HG03354 (cell line): ENCODE results near the gene TRIM16.
A peak's percentile ranks its signal among the peaks of the same experiment; 100 is the strongest.
"Not testable (repeated sequence)": the region's sequence is repeated elsewhere in the genome, so short reads cannot be mapped to it uniquely, and the experiment has no call there.

ENCODE experiments used
- ATAC-seq: cut with Tn5 transposase; IDR thresholded peaks from one replicate; pipeline ENCODE4 v1.9.1; 2021; ENCODE audit warnings: mild to moderate bottlenecking; ENCODE audit not compliant: unreplicated experiment, poor library complexity, severe bottlenecking

The TRIM16 gene

GRCh38 chr17:15659663-15660062 is 24.4 kb downstream of the TRIM16 start:
- no peak for ATAC-seq

- no peak for ATAC-seq
Measured at GRCh38 chr17:15659236-15659635, 24.9 kb downstream of the TRIM16 start.

GRCh38 chr17:15658296-15658695 is 25.8 kb downstream of the TRIM16 start:
- no peak for ATAC-seq

- ATAC-seq: no peak
Measured at GRCh38 chr17:15657868-15658267, 26.2 kb downstream of the TRIM16 start.

DNA sequence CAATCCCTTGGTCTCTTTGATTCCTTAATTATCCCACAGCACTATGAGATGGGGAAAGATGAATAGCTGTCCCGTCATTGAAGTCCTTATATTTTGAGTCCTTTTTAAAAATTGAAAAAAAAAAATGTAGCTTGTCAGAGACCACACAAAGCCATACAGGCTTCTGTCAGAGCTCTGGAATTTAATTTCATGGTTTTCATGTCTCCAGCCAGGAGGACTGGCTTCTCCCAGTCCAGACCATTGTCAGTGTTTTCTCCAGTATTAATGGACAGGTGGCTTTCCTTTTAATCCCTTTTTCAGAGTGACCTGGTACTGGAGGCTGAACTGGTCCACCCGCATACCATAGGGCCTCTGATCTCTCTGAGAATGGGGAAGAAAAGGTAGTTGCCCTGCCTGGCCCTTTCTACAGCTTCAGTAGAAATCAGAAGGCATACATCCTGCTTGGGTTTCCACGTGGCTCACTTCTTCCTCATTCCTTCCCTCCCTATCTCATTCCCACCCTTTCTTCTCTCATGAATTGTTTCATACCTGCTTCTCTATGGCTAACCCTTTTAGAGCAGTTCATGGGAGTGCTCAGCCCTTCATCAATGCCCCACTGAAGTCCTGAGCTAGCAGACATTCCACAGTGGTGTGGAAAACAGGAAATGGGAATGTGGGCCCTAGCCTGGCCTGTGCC is 29.1 kb downstream of the TRIM16 start:
- ATAC-seq: no peak

DNA sequence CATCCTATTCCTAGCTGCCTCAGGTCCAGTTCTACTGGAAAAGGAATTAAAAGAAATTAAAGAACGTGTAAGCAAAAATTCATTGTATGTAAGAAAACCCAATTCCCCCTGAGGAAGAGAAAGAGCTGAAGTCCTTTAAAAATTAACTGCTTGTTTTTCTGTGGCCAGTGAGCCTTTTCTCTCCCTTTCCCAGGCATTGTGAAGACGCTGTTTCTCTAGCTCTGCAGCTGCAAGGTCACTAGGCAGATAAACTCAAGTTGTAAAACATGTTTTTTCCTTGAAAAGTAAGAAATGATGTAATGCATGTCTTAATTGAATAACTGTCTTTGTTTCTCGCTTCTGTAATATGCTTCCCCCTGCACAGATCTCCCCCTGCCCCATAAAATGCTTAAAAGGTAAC is 29.7 kb downstream of the TRIM16 start:
- not testable (repeated sequence) for ATAC-seq

DNA sequence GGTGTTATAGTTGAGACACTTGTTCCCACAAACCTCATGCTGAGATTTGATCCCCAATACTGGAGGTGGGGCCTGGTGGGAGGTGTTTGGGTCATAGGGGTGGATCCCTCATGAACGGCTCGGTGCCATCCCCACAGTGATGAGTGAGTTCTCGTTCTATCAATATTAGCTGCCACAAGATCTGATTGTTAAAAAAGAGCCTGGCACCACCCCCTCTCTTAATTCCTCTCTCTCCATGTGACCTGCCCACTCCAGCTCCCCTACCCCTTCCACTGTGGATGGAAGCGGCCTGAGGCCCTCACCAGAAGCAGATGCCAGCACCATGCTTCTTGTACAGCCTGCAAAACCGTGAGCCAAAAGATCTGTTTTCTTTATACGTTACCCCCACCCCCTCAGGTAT is 31.2 kb downstream of the TRIM16 start:
- ATAC-seq: no peak

DNA sequence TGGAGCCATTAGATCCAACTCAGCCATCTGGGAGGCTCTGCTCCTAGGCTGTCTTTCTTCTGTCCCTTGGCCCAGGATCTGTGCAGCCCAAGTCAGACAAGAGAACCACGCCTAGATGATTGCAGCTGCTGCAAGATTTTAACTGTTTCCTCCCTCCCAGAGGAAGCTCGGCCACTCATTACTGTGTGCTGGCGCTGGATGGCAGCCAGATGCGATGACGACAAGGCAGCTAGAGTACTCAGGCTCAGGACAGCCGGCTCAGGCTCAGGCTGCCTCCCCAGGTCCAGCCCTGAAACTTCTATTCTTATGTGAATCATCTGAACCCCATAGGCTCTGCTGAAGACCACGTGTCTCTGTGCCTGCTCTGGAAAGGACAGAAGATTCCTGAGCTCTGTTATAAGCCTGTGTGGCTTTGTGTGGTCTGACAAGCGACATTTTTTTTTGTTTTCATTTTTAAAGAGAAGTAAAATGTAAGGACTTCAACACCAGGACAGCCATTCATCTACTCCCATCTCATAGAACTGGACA is 32.5 kb downstream of the TRIM16 start:
- ATAC-seq: peak; percentile 92

DNA sequence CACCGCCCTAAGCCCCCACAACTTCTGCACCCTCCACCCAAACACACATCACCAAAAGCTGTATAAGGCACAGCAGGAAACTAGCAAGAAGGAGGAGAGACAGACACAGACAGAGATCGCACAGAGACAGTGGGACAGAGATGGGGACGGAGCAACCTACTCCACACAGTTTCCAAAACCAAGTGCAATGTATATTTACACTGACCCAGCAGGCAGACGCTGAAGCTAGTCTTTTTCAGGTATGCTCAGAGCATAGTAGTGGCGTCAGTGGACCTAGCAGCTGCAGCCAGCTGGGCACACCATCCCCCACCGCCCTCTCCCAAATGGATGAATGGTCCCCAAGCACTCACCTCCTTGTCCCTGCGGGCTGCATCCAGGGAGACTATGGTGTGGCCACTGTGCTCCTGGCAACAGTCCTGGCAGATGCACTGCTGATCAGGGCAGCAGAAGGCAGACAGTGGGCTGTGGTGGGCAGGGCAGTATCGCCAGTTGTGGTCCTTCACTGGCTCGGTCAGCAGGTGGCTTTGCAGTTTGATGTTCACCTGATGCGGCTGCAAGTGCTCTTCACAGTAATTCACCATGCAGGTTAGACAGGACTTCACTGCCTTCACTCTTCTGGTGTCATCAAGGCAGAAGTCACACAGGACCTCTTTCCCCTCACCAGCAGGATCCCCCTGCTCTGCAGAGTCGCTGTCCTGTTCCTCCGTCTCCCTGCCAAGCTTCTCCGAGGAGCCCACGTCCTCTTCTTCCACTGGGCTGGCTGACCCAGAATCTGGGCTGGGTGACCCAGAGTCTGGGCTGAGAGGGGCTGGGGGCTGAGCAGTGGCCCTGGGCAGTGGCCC is 33.1 kb downstream of the TRIM16 start:
- no peak for ATAC-seq

DNA sequence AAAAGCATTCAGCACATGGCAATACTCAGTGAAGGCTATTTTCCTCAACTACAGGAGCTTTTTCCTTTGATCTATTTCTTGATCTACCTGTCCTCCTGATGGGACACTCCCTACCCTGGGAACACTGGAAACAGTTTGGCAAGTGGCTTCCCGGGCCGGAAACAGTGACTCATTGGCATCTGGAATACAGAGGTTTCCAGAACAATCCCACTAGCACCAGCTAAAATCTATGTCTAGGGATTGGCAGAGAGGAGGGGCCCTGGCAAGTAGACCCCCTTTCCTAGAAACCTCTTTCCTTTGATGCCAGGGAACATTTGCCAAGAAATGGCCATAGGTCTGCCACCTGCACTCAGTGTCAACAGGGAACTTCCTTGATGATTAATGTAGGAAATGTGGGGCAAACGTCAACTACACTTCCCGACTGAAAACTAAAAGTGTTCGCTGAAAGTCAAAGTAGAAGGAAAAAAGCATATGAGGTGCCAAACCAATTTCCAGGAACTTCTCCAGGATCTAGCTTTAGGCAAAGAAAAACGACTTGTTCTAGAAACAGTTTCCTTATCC is 34.2 kb downstream of the TRIM16 start:
- no peak for ATAC-seq

DNA sequence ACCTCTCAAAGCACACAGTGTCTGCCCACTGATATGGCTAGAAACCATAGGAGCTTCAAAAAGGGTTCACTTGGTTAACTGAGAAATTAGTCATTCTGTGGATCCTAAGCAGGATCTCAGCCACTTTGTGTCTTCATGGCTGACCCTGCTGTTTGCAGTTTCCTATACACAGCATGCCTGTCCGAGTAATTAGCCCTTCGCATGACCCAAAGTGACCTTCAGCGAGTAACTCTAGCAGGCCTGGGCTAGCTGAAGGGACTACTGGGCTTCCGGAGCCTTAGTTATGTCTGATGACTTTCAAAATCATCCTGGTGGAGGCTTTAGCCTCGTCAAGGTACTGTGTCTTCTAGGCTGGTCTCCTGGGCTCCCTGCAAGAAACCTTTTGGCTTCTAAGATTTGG is 35.7 kb downstream of the TRIM16 start:
- ATAC-seq: no peak

DNA sequence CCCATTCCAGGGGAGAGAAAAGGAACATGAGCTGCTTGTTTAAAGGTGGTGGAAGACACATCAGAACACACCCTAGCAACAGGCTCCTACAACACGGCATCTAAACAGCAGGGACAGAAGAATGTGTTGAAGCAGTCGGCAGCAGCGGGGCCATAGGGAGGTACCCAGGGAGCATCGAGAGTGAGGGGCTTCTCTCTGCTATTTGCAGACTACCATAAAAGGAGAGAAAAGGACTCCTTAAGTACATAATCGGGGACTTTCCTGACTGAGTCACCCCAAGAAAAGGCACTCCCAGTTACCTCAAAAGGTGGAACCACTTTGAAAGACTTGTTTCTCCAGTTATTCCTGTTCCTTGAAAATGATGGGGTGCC is 38.2 kb downstream of the TRIM16 start:
- ATAC-seq: not testable (repeated sequence)

DNA sequence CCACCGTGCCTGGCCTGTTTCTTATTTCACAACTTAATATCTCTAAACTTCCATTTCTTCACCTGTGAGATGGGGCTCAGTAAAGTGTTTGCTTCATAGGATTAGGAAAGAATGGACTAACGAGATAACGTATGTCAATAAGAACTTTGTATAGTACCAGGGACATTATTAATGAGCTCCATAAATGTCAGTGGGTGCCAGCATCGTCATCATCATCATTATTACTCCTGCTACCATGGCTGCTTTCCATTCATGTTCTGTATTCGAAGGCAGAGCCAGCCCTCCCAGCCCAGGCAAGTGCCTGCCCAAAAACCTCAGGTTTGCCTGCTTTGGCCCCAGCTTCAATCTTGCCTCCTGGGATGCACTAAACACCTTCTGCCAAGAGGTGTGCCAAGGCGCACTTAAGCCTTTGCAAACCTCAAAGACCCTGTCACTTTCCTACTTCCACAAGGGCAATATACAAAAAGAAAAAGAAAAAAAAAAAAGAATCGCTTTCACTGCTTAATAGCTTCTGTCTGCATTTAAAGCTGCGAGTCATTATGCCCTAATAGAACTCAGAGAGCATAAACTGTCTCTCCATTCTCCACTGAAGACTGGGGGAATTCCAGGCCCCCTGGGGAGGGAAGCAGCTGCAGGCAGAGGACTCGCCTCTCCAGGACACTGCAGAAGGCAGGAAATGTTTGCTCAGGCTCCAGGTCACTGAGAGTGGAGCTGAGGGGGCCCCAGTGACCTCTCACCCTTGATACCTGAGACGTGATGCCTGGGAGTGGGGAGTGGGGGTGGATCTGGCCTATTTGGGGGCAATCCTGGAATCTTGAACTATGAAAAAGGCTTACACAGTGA is 38.8 kb downstream of the TRIM16 start:
- ATAC-seq: not testable (repeated sequence)

- not testable (repeated sequence) for ATAC-seq
Measured at GRCh38 chr17:15642505-15643251, 41.4 kb downstream of the TRIM16 start.

DNA sequence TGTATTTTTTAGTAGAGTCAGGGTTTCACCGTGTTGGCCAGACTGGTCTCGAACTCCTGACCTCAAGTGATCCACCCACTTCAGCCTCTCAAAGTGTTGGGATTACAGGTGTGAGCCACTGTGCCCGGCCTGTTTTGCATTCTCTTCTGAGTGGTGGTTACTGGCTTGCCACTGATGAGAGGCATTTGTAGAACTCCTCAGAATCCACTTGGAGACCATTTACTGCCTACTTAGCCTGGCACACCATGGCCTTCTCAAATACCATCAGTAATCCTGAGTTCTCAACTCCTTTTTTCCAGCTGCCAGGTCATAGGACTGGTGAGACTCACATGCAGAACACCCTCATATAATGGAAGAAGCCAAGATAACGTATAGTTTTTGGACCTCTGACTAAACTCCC is 42.1 kb downstream of the TRIM16 start:
- ATAC-seq: not testable (repeated sequence)

GRCh38 chr17:15630930-15631453 is 53.1 kb downstream of the TRIM16 start:
- not testable (repeated sequence) for ATAC-seq

DNA sequence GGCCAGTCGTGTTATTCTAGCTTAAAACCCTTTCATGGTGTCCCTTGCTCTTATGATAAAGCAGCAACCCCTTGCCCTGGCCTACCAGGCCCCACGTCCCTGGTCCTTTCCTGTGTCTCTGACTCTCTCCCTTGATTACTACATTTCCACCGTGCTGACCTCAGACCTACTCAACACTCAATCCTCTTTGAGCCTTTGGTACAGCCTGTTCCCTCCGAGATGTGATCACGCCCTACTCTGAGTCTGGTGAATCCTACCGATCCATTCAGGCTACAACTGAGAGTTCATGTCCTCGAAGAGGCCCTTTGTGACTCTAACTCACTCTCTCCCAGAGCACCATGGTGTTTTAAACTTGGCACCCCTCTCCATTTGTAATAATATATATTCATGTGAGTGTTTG is 54.1 kb downstream of the TRIM16 start:
- not testable (repeated sequence) for ATAC-seq

DNA sequence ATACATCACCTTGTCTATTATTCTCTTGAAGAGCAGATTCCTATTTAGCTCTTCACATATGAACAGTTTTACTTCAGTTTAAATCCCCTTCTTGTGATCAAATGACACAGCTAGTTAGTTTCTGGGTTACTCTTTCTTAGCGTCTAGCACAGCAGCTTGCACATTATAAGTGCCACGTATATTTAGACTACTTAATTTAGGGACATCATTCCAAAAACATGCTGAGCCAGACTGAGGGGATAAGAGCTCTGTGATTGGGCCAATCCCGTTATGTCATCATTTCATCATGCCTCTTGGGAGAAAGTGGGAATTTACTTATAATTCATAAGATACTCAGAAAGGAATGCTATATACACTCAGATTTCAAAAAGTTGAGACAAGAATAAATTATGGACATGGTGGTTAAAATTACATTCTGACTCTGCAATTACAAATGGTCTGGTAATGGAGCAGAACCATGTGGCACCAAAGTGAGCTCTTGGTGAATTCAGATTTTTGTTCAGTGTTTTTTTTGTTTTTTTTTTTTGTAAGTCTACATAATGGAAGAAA is 60.4 kb downstream of the TRIM16 start:
- ATAC-seq: not testable (repeated sequence)

DNA sequence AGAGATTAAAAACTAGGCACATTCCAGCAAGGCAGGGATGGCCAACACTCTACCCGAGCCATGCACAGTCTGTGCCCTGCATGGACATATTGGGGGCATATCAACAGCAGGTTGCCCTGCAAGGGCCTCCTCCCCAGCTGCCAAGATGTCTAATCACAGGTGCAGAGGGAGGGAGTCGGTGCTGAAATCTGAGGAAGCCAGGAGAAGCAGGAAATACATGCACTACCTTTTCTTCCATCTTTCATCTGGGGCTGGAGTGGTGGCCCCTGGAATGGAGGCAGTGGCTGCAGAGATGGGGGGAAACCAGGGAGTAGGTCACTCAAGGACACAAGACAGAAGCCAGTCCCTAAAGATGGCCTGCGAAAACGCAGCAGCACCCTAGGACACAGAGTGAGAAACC is 60.9 kb downstream of the TRIM16 start:
- ATAC-seq: not testable (repeated sequence)
